Activated naive CD8-positive, alpha-beta T cell (primary cell): ENCODE measurements around the gene TRIM46.
"Not testable (repeated sequence)": the region's sequence is repeated elsewhere in the genome, so short reads cannot be mapped to it uniquely, and the experiment has no call there.

Source experiments
- H3K27ac Mint-ChIP-seq: one replicate; pipeline ENCODE4 v1.8.0; 2021; ENCODE audit warnings: mixed read lengths
- H3K27me3 Mint-ChIP-seq: one replicate; pipeline ENCODE4 v1.8.0; 2021; ENCODE audit warnings: mixed read lengths
- H3K36me3 Mint-ChIP-seq: one replicate; pipeline ENCODE4 v1.8.0; 2021; ENCODE audit warnings: mixed read lengths
- H3K4me1 Mint-ChIP-seq: one replicate; pipeline ENCODE4 v1.8.0; 2021; ENCODE audit warnings: low read depth, mixed read lengths
- H3K4me3 Mint-ChIP-seq: one replicate; pipeline ENCODE4 v1.8.0; 2021; ENCODE audit warnings: mild to moderate bottlenecking, mixed read lengths
- H3K9me3 Mint-ChIP-seq: one replicate; pipeline ENCODE4 v1.8.0; 2021; ENCODE audit warnings: low read depth, mixed read lengths

The TRIM46 gene

DNA sequence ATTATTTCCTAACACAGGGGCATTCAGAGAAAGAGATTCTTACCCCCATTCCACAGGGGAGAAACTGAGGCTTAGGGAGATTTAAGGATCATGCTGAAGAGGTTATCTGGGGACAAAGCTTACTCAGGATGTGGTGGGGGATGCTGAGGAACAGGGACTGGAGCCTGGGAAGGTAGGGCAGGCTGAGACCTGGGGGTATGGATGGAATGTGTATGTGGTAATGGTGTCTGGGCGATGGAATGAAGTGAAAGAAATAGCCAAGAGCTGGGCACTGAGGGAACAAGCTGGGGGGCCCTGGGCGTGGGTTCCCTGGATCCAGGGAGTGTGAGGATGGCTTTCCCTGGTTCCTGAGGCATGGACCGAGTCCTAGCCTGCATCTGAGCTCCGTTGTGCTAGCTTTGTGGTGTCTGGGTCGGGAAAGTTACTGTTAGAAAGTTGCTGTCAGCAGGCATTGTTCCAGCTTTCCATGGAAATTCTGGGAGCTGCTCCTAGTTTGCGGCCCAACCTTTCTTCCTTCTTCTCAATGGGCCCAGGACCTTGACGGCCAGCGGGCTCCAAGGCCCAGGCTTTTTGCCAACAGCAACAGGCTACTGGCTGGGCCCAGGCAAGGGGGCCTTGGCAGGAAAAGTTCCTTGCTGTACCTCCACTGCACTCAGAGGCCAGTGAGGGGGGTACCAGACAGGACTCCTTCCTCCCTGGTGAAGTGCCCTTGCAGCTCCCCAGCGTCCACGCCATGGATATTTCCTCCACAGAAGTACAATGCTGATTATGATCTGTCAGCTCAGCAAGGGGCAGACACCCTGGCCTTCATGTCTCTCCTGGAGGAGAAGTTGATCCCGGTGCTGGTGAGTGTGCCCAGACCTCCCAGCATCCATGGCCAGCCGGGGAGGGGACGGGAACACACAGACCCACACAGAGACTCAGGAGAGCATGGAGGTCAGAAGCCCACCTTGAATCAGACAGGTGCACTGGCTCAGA is 58.6 kb downstream of the TRIM46 start:
- not testable (repeated sequence) for H3K4me3 Mint-ChIP-seq, H3K9me3 Mint-ChIP-seq, H3K27ac Mint-ChIP-seq, H3K27me3 Mint-ChIP-seq, H3K36me3 Mint-ChIP-seq
- H3K4me1 Mint-ChIP-seq: peaks cover 11% of the 10 kb centered on the region

DNA sequence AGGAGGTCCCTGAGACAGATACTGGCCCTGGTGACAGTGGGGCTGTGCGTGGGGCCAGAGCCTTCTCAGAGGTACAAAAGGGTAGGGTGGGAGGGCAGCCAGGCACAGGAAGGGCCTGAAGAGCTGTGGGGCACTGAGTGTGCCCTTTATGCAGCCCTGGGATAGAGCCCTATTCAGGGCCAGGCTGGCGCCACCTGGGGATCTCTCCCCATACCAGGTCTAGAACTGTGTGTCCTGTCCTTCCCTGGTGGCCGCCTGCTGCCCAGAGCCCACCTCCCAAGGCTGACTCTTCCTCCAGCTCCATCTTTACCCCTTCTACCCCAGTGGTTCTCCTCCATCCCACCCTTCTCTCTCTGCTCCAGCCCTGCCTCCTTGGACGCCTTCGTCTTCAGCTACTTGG is 59.9 kb downstream of the TRIM46 start:
- not testable (repeated sequence) for H3K27ac Mint-ChIP-seq, H3K4me1 Mint-ChIP-seq, H3K4me3 Mint-ChIP-seq

More for the DNA sequence above, 59.9 kb downstream of the TRIM46 start:
- not testable (repeated sequence) for H3K36me3 Mint-ChIP-seq, H3K27me3 Mint-ChIP-seq, H3K9me3 Mint-ChIP-seq
